Measurements from ENCODE around the gene TBCD.

GRCh38 chr17:82905130-82905529 is 153.3 kb downstream of the TBCD start:
- TF ChIP-seq CTCF (IDR thresholded peaks at IDR 0.05), result no peak
- TF ChIP-seq ZNF416 (CRISPR knock-in tag; IDR thresholded peaks at IDR 0.05), result no peak
- TF ChIP-seq CBFB (CRISPR knock-in tag; IDR thresholded peaks at IDR 0.05; ENCODE audit: low read depth), result no peak
- no peak for TF ChIP-seq NR1H2 (CRISPR knock-in tag; IDR thresholded peaks at IDR 0.05)
- TF ChIP-seq RELA (CRISPR knock-in tag; IDR thresholded peaks at IDR 0.05; ENCODE audit: borderline replicate concordance), result no peak
- TF ChIP-seq STAT6 (CRISPR knock-in tag; conservative IDR thresholded peaks at IDR 0.05; ENCODE audit: low read depth), result no peak
- TF ChIP-seq E2F5 (CRISPR knock-in tag; IDR thresholded peaks at IDR 0.05), result no peak
- TF ChIP-seq ARID4B (CRISPR knock-in tag; IDR thresholded peaks at IDR 0.05; ENCODE audit: borderline replicate concordance), result no peak
- TF ChIP-seq CREB1 (CRISPR knock-in tag; IDR thresholded peaks at IDR 0.05), result no peak
- no peak for TF ChIP-seq ATF3 (CRISPR knock-in tag; conservative IDR thresholded peaks at IDR 0.05)
